Subcutaneous abdominal adipose tissue (tissue), 5 donors: Measurements from ENCODE around the gene GTF2H4.
"Not testable (repeated sequence)": the region's sequence is repeated elsewhere in the genome, so short reads cannot be mapped to it uniquely, and the experiment has no call there.

Source experiments
- H3K27ac ChIP-seq: one replicate; pipeline ENCODE4 v1.7.0; 2013; ENCODE audit warnings: low read depth, mild to moderate bottlenecking, inconsistent platforms, low read length, moderate library complexity
- H3K27me3 ChIP-seq, 5 donors: one replicate each; pipeline ENCODE4 v1.7.0; 2013; ENCODE audit warnings: low read length in 5 of 5, inconsistent platforms in 1 of 5; ENCODE audit not compliant: control insufficient read depth in 5 of 5, insufficient read depth in 4 of 5
- H3K36me3 ChIP-seq, 5 donors: one replicate each; pipeline ENCODE4 v1.7.0; 2013; ENCODE audit warnings: low read length in 5 of 5; ENCODE audit not compliant: control insufficient read depth in 5 of 5, insufficient read depth in 5 of 5
- H3K4me1 ChIP-seq, 5 donors: one replicate each; pipeline ENCODE4 v1.7.0; 2013; ENCODE audit warnings: low read length in 5 of 5, mild to moderate bottlenecking in 3 of 5, moderate library complexity in 1 of 5; ENCODE audit not compliant: control insufficient read depth in 5 of 5, insufficient read depth in 5 of 5
- H3K4me3 ChIP-seq, 5 donors: one replicate each; pipeline ENCODE4 v1.7.0; 2013; ENCODE audit warnings: low read length in 5 of 5, low read depth in 1 of 5
- H3K9ac ChIP-seq, 5 donors: one replicate each; pipeline ENCODE4 v1.7.0; 2013; ENCODE audit warnings: low read length in 5 of 5, mild to moderate bottlenecking in 4 of 5, moderate library complexity in 3 of 5
- H3K9me3 ChIP-seq, 5 donors: one replicate each; pipeline ENCODE4 v1.7.0; 2013; ENCODE audit warnings: low read length in 5 of 5; ENCODE audit not compliant: control insufficient read depth in 5 of 5
- donor health status: healthy.
- donor health status: healthy.
- donor health status: healthy.
- donor health status: healthy.
- donor health status: healthy.

GTF2H4 gene

DNA sequence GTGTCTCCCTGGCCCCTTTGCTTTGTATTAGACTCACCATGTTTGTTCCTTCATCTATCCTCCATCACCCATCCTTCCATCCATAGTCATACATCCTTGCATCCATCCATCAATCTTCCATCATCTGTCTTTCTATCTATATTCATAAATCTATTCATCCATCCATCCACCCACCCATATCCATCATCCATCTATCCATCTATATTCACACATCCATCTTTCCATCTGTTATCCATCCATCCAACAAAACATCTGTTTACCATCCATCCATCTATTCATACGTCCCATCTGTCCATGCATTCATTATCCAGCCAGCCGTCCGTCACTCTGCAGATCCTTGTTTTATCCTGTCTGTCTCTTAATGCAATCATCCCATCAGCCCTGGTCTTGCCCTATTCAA lies 13.1 kb upstream of the GTF2H4 start:
- no peak overlapping the region for H3K9ac ChIP-seq
- H3K9me3 ChIP-seq: no peaks in the 10 kb centered on the region
- no peak overlapping the region for H3K4me3 ChIP-seq
- no peaks in the 10 kb centered on the region for H3K4me1 ChIP-seq
- no peaks in the 10 kb centered on the region for H3K27me3 ChIP-seq
- peaks cover 6 to 87% (median 65%) of the 10 kb centered on the region in 5 donors for H3K36me3 ChIP-seq
- H3K27ac ChIP-seq: no peak overlapping the region

DNA sequence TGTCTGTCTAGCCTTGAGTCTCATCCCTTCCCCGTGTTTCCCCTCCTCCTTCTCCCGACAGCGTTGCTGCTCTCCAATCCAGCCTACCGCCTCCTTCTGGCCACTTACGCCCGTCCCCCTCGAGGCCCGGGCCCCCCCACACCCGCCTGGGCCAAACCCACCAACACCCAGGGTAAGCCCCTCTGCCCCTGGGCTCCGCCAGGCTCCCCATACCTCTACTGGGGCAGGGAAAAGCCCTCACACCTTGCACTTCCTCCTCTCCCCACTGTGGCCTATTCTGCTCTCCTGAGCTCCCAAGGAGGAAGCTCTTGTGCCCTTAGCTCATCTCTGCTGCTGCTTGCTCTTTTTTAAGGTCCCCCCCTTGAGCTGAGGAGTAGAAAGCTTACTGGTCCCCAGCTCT lies 12.7 kb upstream of the GTF2H4 start:
- Histone ChIP-seq H3K27me3 (no peaks in the 10 kb centered on the region), H3K36me3 (peaks cover 6 to 83% (median 64%) of the 10 kb centered on the region in 5 donors), H3K9ac (no peak overlapping the region), H3K9me3 (no peaks in the 10 kb centered on the region), H3K4me1 (no peaks in the 10 kb centered on the region), H3K27ac (no peak overlapping the region), H3K4me3 (no peak overlapping the region)

DNA sequence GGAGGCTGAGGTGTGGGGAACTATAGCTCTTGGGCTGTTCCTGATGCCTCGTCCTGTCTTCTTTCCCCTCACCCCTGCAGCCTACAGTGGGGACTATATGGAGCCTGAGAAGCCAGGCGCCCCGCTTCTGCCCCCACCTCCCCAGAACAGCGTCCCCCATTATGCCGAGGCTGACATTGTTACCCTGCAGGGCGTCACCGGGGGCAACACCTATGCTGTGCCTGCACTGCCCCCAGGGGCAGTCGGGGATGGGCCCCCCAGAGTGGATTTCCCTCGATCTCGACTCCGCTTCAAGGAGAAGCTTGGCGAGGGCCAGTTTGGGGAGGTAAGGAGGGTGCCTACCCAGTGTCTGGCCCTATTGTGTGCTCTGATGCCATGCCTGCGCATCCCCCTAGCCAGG lies 11.5 kb upstream of the GTF2H4 start:
- no peaks in the 10 kb centered on the region for H3K27me3 ChIP-seq
- no peak overlapping the region for H3K9ac ChIP-seq
- no peaks in the 10 kb centered on the region for H3K9me3 ChIP-seq
- no peak overlapping the region for H3K4me3 ChIP-seq
- peaks cover 6 to 74% (median 59%) of the 10 kb centered on the region in 5 donors for H3K36me3 ChIP-seq
- H3K27ac ChIP-seq: no peak overlapping the region
- H3K4me1 ChIP-seq: no peaks in the 10 kb centered on the region

DNA sequence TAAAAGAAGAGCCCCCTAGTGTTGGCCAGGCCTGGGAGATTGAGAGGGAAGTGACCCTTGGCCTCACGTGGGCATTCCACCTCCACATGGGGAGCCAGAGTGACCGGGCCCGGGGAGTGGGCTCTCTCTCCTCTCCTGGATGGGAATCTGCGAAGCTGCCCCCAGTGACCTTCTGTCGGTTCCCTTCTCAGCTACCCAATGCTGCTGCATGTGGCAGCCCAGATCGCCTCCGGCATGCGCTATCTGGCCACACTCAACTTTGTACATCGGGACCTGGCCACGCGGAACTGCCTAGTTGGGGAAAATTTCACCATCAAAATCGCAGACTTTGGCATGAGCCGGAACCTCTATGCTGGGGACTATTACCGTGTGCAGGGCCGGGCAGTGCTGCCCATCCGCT lies 10.1 kb upstream of the GTF2H4 start:
- H3K27ac ChIP-seq: no peak overlapping the region
- no peak overlapping the region for H3K4me3 ChIP-seq
- no peaks in the 10 kb centered on the region for H3K27me3 ChIP-seq
- no peaks in the 10 kb centered on the region for H3K4me1 ChIP-seq
- H3K9me3 ChIP-seq: no peaks in the 10 kb centered on the region
- peak overlapping the region in 1 of 5 donors; percentile 2 for H3K9ac ChIP-seq
- H3K36me3 ChIP-seq: peaks cover 6 to 67% (median 51%) of the 10 kb centered on the region in 5 donors

DNA sequence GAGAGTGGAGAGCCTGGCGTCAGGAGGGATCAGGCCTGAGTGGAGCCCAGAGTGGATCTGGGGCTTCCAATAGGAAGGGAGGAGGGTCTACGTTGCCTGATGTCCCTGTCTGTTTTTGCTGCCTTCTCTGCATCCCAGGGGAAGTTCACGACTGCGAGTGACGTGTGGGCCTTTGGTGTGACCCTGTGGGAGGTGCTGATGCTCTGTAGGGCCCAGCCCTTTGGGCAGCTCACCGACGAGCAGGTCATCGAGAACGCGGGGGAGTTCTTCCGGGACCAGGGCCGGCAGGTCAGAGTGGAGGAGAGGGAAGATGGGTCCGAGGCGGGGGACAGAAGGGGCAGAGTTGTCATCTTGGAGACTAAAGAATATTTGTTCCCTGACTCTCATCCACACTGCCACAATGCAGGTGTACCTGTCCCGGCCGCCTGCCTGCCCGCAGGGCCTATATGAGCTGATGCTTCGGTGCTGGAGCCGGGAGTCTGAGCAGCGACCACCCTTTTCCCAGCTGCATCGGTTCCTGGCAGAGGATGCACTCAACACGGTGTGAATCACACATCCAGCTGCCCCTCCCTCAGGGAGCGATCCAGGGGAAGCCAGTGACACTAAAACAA lies 9.2 kb upstream of the GTF2H4 start:
- no peaks in the 10 kb centered on the region for H3K27me3 ChIP-seq
- no peak overlapping the region for H3K9ac ChIP-seq
- H3K4me1 ChIP-seq: no peaks in the 10 kb centered on the region
- no peak overlapping the region for H3K4me3 ChIP-seq
- H3K9me3 ChIP-seq: no peaks in the 10 kb centered on the region
- no peak overlapping the region for H3K27ac ChIP-seq
- H3K36me3 ChIP-seq: peaks cover 6 to 57% (median 43%) of the 10 kb centered on the region in 5 donors

DNA sequence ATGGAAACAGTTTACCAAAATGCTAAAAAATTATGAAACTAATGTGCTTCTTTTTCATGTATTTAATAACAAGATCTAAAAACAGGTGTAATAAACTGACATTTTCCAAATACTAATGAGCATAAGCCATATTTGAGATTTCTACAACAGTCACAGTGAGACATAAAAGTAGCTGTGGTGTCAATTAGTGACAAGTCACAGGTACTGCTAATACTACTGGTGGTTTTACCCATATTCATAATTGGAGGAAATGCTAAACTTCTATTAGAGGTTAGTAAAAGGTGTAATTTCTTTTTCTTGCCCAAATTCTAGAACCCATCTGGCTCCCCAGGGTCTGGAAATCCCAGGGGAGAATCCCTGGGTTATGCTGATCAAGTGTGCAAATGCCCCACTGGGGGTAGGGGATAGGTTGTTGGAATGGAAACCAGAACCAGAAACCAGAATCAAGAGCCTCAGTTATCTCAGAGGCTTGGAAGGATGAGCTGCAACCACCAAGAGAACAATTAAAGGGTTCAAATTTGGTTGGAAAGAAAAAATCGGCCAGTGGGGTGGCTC lies 7.1 kb upstream of the GTF2H4 start:
- H3K9me3 ChIP-seq: no peaks in the 10 kb centered on the region
- peaks cover 0 to 37% (median 30%) of the 10 kb centered on the region in 5 donors for H3K36me3 ChIP-seq
- no peaks in the 10 kb centered on the region for H3K4me1 ChIP-seq
- H3K27me3 ChIP-seq: no peaks in the 10 kb centered on the region
- no peak overlapping the region for H3K27ac ChIP-seq
- no peak overlapping the region for H3K9ac ChIP-seq
- no peak overlapping the region for H3K4me3 ChIP-seq

DNA sequence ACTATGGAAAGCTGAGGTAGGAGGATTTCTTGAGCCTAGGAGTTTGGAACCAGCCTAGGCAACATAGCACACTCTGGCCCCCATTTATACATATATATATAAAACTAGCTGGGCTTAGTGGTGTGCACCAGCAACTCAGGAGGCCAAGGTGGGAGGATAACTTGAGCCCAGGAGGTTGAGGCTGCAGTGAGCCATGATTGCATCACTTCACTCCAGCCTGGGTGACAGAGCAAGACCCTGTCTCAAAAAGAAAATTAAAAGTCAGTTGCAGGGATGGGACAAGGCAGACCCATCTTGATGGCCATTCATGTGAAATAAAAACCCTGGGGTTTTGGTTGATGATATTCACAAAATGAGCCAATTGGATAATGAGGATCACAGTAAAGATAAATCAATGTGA lies 6.6 kb upstream of the GTF2H4 start:
- no peaks in the 10 kb centered on the region for H3K27me3 ChIP-seq
- H3K4me3 ChIP-seq: no peak overlapping the region
- no peaks in the 10 kb centered on the region for H3K4me1 ChIP-seq
- H3K9ac ChIP-seq: no peak overlapping the region
- H3K36me3 ChIP-seq: peaks cover 0 to 33% (median 30%) of the 10 kb centered on the region in 5 donors
- no peaks in the 10 kb centered on the region for H3K9me3 ChIP-seq
- H3K27ac ChIP-seq: no peak overlapping the region

DNA sequence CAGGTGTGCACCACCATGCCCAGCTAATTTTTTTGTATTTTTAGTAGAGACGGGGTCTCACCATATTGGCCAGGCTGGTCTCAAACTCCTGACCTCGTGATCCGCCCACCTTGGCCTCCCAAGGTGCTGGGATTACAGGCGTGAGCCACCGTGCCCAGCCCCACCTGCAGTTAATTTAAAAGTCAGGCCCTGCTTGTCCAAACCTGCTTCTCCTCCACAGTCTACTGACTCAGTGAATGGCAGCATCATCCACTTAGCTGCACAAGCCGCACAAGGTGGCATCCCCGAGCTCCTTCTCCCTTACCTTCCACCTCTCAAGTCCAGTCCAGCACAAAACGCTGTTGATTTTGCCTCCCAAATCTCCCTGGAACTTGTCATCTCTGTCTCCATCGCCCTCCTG lies 5.8 kb upstream of the GTF2H4 start:
- not testable (repeated sequence) for H3K9ac ChIP-seq, H3K27me3 ChIP-seq, H3K4me1 ChIP-seq, H3K4me3 ChIP-seq, H3K27ac ChIP-seq, H3K9me3 ChIP-seq
- H3K36me3 ChIP-seq: peaks cover 0 to 26% (median 25%) of the 10 kb centered on the region in 5 donors

DNA sequence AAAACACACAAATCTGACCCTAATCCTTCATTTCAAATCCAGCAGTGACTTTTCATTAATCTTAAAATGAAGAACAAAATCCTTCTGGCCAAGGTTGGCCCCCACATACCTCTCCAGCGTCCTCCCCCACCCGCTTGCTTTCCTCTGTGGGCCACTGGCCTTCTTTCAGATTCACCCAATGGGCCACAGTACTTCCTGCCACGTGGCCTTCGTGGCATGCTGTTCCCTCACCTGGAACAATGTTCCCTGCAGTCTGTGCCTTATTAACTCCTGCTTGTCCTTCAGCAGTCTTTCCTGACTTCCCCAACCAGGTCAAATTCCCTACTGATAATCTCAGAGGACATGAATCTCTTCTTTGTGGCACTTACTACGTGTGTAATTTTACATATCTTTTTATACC lies 5.3 kb upstream of the GTF2H4 start:
- Histone ChIP-seq H3K4me1 (peaks cover 0 to 5% (median 5%) of the 10 kb centered on the region in 5 donors), H3K27me3 (no peaks in the 10 kb centered on the region), H3K27ac (no peak overlapping the region), H3K4me3 (no peak overlapping the region), H3K9ac (no peak overlapping the region), H3K9me3 (no peaks in the 10 kb centered on the region), H3K36me3 (peaks cover 0 to 21% (median 20%) of the 10 kb centered on the region in 5 donors)

DNA sequence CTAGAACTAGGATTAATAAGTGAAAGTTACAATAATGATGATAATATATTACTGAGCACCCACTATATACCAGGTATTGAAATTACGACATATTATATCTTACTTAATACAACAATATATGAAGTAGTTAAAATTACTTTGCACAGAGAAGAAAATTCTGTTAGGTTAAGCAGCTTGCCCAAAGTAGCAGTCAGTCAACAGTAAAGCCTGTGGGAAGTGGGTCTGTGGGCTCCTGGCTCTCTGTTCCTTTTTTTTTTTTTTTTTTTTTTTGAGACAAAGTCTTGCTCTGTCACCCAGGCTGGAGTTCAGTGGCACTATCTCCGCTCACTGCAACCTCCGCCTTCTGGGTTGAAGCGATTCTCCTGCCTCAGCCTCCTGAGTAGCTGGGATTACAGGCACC lies 4.8 kb upstream of the GTF2H4 start:
- Histone ChIP-seq H3K27me3 (no peaks in the 10 kb centered on the region), H3K36me3 (peaks cover 0 to 16% (median 15%) of the 10 kb centered on the region in 5 donors), H3K4me3 (no peak overlapping the region), H3K4me1 (peaks cover 2 to 7% (median 5%) of the 10 kb centered on the region in 5 donors), H3K27ac (no peak overlapping the region), H3K9ac (no peak overlapping the region), H3K9me3 (no peaks in the 10 kb centered on the region)
